ENCODE data around the gene PSMD3.

GRCh38 chr17:39966771-39967170 lies 13.8 kb upstream of the PSMD3 start:
- TF ChIP-seq POLR2AphosphoS5 (IDR thresholded peaks at IDR 0.05; ENCODE audit: borderline replicate concordance, low read depth, low read length) = no peak
- TF ChIP-seq EZH2 (IDR thresholded peaks at IDR 0.05) = no peak
- TF ChIP-seq FOXP2 (optimal IDR thresholded peaks at IDR 0.05; ENCODE audit: control extremely low read depth, extremely low read length, insufficient read depth) = no peak

All from SK-N-MC (cell line).